SHP77 treated with DMSO at 0.1 percent for 48 hours (cell line): ENCODE results near the gene DCX.
"Not testable (repeated sequence)": the region's sequence is repeated elsewhere in the genome, so short reads cannot be mapped to it uniquely, and the experiment has no call there.

Experiments used
- DNase-seq: peaks from one replicate; lab custom pipeline; 2025; lab: John Stamatoyannopoulos, UW

DCX gene

GRCh38 chrX:111372086-111372485 is 39.9 kb downstream of the DCX start:
- peak; percentile 0 for DNase-seq

GRCh38 chrX:111365770-111366325 is 46.1 kb downstream of the DCX start:
- no peak for DNase-seq

- DNase-seq: no peak
Observed at GRCh38 chrX:111363741-111364140, 48.3 kb downstream of the DCX start.

GRCh38 chrX:111361751-111362150 is 50.2 kb downstream of the DCX start:
- DNase-seq: no peak

GRCh38 chrX:111360839-111361238 is 51.2 kb downstream of the DCX start:
- no peak for DNase-seq

GRCh38 chrX:111355523-111356115 is 56.4 kb downstream of the DCX start:
- DNase-seq: no peak

GRCh38 chrX:111354496-111354895 is 57.5 kb downstream of the DCX start:
- DNase-seq: no peak

- no peak for DNase-seq
Observed at GRCh38 chrX:111353793-111354192, 58.2 kb downstream of the DCX start.

- DNase-seq: peak; percentile 1
Observed at GRCh38 chrX:111352424-111352823, 59.6 kb downstream of the DCX start.

GRCh38 chrX:111349934-111350333 is 62.1 kb downstream of the DCX start:
- no peak for DNase-seq

GRCh38 chrX:111349101-111349500 is 62.9 kb downstream of the DCX start:
- no peak for DNase-seq

- no peak for DNase-seq
Observed at GRCh38 chrX:111348429-111348828, 63.6 kb downstream of the DCX start.

GRCh38 chrX:111346150-111346549 is 65.8 kb downstream of the DCX start:
- not testable (repeated sequence) for DNase-seq

- no peak for DNase-seq
Observed at GRCh38 chrX:111340054-111340453, 71.9 kb downstream of the DCX start.

- no peak for DNase-seq
Observed at GRCh38 chrX:111339212-111339611, 72.8 kb downstream of the DCX start.

GRCh38 chrX:111338095-111338698 is 73.8 kb downstream of the DCX start:
- DNase-seq: no peak

GRCh38 chrX:111337067-111337637 is 74.8 kb downstream of the DCX start:
- no peak for DNase-seq

- no peak for DNase-seq
Observed at GRCh38 chrX:111336141-111336540, 75.9 kb downstream of the DCX start.

GRCh38 chrX:111329370-111329769 is 82.6 kb downstream of the DCX start:
- no peak for DNase-seq

GRCh38 chrX:111328858-111329257 is 83.1 kb downstream of the DCX start:
- DNase-seq: no peak

GRCh38 chrX:111322231-111322855 is 89.6 kb downstream of the DCX start:
- no peak for DNase-seq

- DNase-seq: no peak
Observed at GRCh38 chrX:111319451-111319850, 92.5 kb downstream of the DCX start.

GRCh38 chrX:111318901-111319300 is 93.1 kb downstream of the DCX start:
- DNase-seq: no peak
